ENCODE results near the gene CEP83.
"Not testable (repeated sequence)": the region's sequence is repeated elsewhere in the genome, so short reads cannot be mapped to it uniquely, and the experiment has no call there.

CEP83 gene

DNA sequence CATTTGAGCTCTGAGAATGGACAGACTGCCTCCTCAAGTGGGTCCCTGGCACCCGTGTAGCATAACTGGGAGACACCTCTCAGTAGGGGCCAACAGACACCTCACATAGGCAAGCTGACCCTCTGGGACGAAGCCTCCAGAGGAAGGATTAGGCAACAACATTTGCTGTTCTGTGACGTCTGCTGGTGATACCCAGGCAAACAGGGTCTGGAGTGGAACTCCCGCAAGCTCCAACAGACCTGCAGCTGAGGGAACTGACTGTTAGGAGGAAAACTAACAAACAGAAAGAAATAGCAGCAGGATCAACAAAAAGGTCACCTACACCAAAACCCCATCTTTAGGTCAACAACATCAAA, 69.6 kb downstream of the CEP83 start:
- no peak overlapping the region for H3K27ac ChIP-seq (ENCODE audit: low read length)
- H4K20me1 ChIP-seq (ENCODE audit: insufficient read depth, low read length): no peaks in the 10 kb centered on the region
- H3K36me3 ChIP-seq (replicated peaks; ENCODE audit: low read depth, low read length): peaks cover 17% of the 10 kb centered on the region
- no peaks in the 10 kb centered on the region for H3K79me2 ChIP-seq (ENCODE audit: low read length)
- H3K9me3 ChIP-seq (ENCODE audit: insufficient read depth, low read length): no peaks in the 10 kb centered on the region
- TF ChIP-seq, protein P1, sequence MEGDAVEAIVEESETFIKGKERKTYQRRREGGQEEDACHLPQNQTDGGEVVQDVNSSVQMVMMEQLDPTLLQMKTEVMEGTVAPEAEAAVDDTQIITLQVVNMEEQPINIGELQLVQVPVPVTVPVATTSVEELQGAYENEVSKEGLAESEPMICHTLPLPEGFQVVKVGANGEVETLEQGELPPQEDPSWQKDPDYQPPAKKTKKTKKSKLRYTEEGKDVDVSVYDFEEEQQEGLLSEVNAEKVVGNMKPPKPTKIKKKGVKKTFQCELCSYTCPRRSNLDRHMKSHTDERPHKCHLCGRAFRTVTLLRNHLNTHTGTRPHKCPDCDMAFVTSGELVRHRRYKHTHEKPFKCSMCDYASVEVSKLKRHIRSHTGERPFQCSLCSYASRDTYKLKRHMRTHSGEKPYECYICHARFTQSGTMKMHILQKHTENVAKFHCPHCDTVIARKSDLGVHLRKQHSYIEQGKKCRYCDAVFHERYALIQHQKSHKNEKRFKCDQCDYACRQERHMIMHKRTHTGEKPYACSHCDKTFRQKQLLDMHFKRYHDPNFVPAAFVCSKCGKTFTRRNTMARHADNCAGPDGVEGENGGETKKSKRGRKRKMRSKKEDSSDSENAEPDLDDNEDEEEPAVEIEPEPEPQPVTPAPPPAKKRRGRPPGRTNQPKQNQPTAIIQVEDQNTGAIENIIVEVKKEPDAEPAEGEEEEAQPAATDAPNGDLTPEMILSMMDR (IDR thresholded peaks at IDR 0.05; ENCODE audit: low read depth, low read length): no peak
- no peak for TF ChIP-seq EZH2phosphoT487 (IDR thresholded peaks at IDR 0.05; ENCODE audit: low read depth)
- H2AFZ ChIP-seq (ENCODE audit: low read depth, low read length): no peak overlapping the region
- H3K27me3 ChIP-seq (ENCODE audit: low read depth, low read length): no peaks in the 10 kb centered on the region
- H3K4me3 ChIP-seq (ENCODE audit: low read length): no peak overlapping the region
- H3K9ac ChIP-seq (ENCODE audit: low read length): no peak overlapping the region
- H3K4me2 ChIP-seq (ENCODE audit: low read length): no peak overlapping the region
- no peaks in the 10 kb centered on the region for H3K4me1 ChIP-seq (ENCODE audit: low read length)

DNA sequence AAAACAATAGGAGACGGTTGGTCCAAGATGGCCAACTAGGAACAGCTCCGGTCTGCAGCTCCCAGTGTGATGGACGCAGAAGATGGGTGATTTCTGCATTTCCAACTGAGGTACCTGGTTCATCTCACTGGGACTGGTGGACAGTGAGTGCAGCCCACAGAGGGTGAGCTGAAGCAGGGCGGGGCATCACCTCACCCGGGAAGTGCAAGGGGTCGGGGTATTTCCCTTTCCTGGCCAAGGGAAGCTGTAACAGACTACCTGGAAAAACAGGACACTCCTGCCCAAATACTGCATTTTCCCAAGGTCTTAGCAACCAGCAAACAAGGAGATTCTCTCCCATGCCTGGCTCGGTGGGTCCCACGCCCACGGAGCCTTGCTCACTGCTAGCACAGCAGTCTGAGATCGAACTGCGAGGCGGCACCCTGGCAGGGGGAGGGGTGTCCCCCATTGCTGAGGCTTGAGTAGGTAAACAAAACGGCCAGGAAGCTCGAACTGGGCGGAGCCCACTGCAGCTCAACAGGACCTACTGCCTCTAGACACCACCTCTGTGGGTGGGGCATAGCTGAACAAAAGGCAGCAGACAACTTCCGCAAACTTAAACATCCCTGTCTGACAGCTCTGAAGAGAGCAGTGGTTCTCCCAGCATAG, 70.1 kb downstream of the CEP83 start:
- not testable (repeated sequence) for H3K9me3 ChIP-seq (ENCODE audit: insufficient read depth, low read length); H4K20me1 ChIP-seq (ENCODE audit: insufficient read depth, low read length); H3K4me2 ChIP-seq (ENCODE audit: low read length); H3K79me2 ChIP-seq (ENCODE audit: low read length); H3K4me1 ChIP-seq (ENCODE audit: low read length); H3K27me3 ChIP-seq (ENCODE audit: low read depth, low read length); H3K4me3 ChIP-seq (ENCODE audit: low read length); H3K9ac ChIP-seq (ENCODE audit: low read length); H3K27ac ChIP-seq (ENCODE audit: low read length); H2AFZ ChIP-seq (ENCODE audit: low read depth, low read length)
- peaks cover 22% of the 10 kb centered on the region for H3K36me3 ChIP-seq (replicated peaks; ENCODE audit: low read depth, low read length)

DNA sequence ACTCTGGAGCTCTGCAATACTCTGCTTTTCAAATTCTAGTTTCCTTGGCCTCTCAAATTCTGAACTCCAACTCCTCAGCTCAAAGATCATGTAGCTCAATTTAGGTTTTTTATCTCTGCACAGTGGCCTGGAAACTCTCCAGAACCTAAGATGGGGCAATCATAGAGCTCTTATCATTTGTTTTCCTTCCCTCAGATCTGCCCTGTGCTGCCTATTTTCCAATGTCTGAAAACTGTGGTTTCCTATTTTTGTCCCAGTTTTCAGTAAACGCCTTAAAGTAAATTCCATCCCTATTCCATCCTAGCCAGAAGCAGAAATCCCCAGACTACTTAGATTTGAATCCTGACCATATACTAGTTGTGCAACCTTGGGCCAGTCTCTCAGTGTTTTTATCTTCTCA, 73.2 kb downstream of the CEP83 start:
- no peak overlapping the region for H3K27ac ChIP-seq (ENCODE audit: low read length)
- H2AFZ ChIP-seq (ENCODE audit: low read depth, low read length): no peak overlapping the region
- TF ChIP-seq EZH2phosphoT487 (IDR thresholded peaks at IDR 0.05; ENCODE audit: low read depth): no peak
- peaks cover 35% of the 10 kb centered on the region for H3K36me3 ChIP-seq (replicated peaks; ENCODE audit: low read depth, low read length)
- no peaks in the 10 kb centered on the region for H3K27me3 ChIP-seq (ENCODE audit: low read depth, low read length)
- H3K79me2 ChIP-seq (ENCODE audit: low read length): no peaks in the 10 kb centered on the region
- H4K20me1 ChIP-seq (ENCODE audit: insufficient read depth, low read length): no peaks in the 10 kb centered on the region
- H3K4me3 ChIP-seq (ENCODE audit: low read length): no peak overlapping the region
- peaks cover 16% of the 10 kb centered on the region; the same call in 1 of the 2 replicates for H3K9me3 ChIP-seq (ENCODE audit: insufficient read depth, low read length)
- H3K9ac ChIP-seq (ENCODE audit: low read length): no peak overlapping the region
- H3K4me2 ChIP-seq (ENCODE audit: low read length): no peak overlapping the region
- H3K4me1 ChIP-seq (ENCODE audit: low read length): peaks cover 12% of the 10 kb centered on the region

DNA sequence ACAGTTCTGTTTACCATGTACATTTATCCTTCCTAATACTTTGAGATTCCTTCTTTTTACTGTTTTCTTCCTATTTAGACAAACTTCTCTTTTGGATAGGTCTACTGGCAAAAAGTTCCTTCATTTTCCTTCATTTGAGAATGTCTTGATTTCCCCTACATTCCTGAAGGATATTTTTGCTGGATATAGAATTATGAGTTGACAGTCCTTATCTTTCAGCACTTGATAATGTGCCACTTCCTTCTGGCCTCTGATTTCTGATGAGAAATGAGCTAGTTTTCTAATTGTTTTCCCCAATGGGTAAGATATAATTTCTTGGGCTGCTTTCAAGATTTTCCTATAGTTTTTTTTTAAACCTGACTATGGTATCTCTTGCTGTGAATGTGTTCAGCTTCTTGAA, 75.6 kb downstream of the CEP83 start:
- Histone ChIP-seq H3K27ac (ENCODE audit: low read length) (no peak overlapping the region), H3K4me1 (ENCODE audit: low read length) (peaks cover 36% of the 10 kb centered on the region), H3K27me3 (ENCODE audit: low read depth, low read length) (no peaks in the 10 kb centered on the region), H3K9ac (ENCODE audit: low read length) (no peak overlapping the region), H4K20me1 (ENCODE audit: insufficient read depth, low read length) (no peaks in the 10 kb centered on the region), H3K4me2 (ENCODE audit: low read length) (no peak overlapping the region), H2AFZ (ENCODE audit: low read depth, low read length) (no peak overlapping the region), H3K36me3 (replicated peaks; ENCODE audit: low read depth, low read length) (peaks cover 35% of the 10 kb centered on the region), H3K79me2 (ENCODE audit: low read length) (no peaks in the 10 kb centered on the region; the same call in 1 of the 2 replicates), H3K4me3 (ENCODE audit: low read length) (no peak overlapping the region), H3K9me3 (ENCODE audit: insufficient read depth, low read length) (peaks cover 16% of the 10 kb centered on the region; the same call in 1 of the 2 replicates)
- TF ChIP-seq, protein P1 (IDR thresholded peaks at IDR 0.05; ENCODE audit: low read depth, low read length): no peak
- no peak for TF ChIP-seq EZH2phosphoT487 (IDR thresholded peaks at IDR 0.05; ENCODE audit: low read depth)

DNA sequence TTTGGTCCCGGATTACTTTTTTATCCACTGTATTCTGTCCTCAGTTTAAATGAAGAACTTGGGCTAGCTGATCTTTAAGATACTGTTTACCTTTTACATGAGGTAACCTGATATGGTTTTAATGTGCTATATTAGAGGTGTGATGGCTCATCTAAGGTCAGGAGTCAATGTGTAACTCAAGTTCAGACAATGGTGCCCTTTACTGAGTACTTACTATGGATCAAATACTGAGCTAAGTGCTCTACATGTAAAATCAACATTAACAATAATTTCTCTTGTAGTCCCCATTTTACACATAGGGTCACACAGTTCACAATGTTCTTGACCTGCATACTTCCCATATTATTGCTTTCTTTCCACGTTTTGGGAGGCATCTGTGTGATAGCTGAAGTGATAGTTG, 79.2 kb downstream of the CEP83 start:
- H3K79me2 ChIP-seq (ENCODE audit: low read length): no peaks in the 10 kb centered on the region; the same call in 1 of the 2 replicates

More for the DNA sequence above, 79.2 kb downstream of the CEP83 start:
- Histone ChIP-seq H3K9me3 (ENCODE audit: insufficient read depth, low read length) (peaks cover 16% of the 10 kb centered on the region; the same call in 1 of the 2 replicates), H3K4me1 (ENCODE audit: low read length) (peaks cover 43% of the 10 kb centered on the region), H3K4me2 (ENCODE audit: low read length) (peak overlapping the region; percentile 52), H3K27ac (ENCODE audit: low read length) (peak overlapping the region; percentile 75; the same call in 1 of the 2 replicates), H3K27me3 (ENCODE audit: low read depth, low read length) (no peaks in the 10 kb centered on the region), H3K4me3 (ENCODE audit: low read length) (peak overlapping the region; percentile 10; the same call in 1 of the 2 replicates), H3K9ac (ENCODE audit: low read length) (0 out of 2 replicates have a peak overlapping the region, but pooled peaks have one; percentile 5), H3K36me3 (replicated peaks; ENCODE audit: low read depth, low read length) (peaks cover 36% of the 10 kb centered on the region), H4K20me1 (ENCODE audit: insufficient read depth, low read length) (no peaks in the 10 kb centered on the region), H2AFZ (ENCODE audit: low read depth, low read length) (no peak overlapping the region)
- TF ChIP-seq, protein P1 (IDR thresholded peaks at IDR 0.05; ENCODE audit: low read depth, low read length): no peak
- TF ChIP-seq EZH2phosphoT487 (IDR thresholded peaks at IDR 0.05; ENCODE audit: low read depth): no peak
